DOHH2 (cell line): Measurements from ENCODE around the gene LPIN3.

Source experiments
- H3F3A ChIP-seq: fragments of 200-600 bp; sonication (generic), shearing (Covaris generic); 2 replicates; pipeline ENCODE4 v1.6.0; 2016; ENCODE audit warnings: antibody characterized with exemption, mild to moderate bottlenecking; ENCODE audit not compliant: control insufficient read depth, insufficient read depth
- H3K27ac ChIP-seq: fragments of 200-600 bp; sonication (generic); 2 replicates; pipeline ENCODE4 v1.5.1; 2014; ENCODE audit warnings: low read depth, mild to moderate bottlenecking, low read length, moderate library complexity
- H3K27me3 ChIP-seq: fragments of 200-600 bp; sonication (generic); 2 replicates; pipeline ENCODE4 v1.6.1; 2014; ENCODE audit warnings: mild to moderate bottlenecking, low read length, mixed read lengths; ENCODE audit not compliant: control insufficient read depth
- H3K36me3 ChIP-seq: fragments of 200-600 bp; sonication (generic); 2 replicates; pipeline ENCODE4 v1.6.1; 2014; ENCODE audit warnings: mild to moderate bottlenecking, low read length, moderate library complexity, mixed read lengths; ENCODE audit not compliant: control insufficient read depth
- H3K4me1 ChIP-seq: fragments of 200-600 bp; sonication (generic); 2 replicates; pipeline ENCODE4 v1.6.1; 2014; ENCODE audit warnings: mild to moderate bottlenecking, low read length, mixed read lengths; ENCODE audit not compliant: control insufficient read depth
- H3K4me2 ChIP-seq: fragments of 200-600 bp; sonication (generic); 2 replicates; pipeline ENCODE4 v1.6.0; 2014; ENCODE audit warnings: mild to moderate bottlenecking, low read length, moderate library complexity
- H3K4me3 ChIP-seq: fragments of 200-600 bp; sonication (generic); 2 replicates; pipeline ENCODE4 v1.5.1; 2014; ENCODE audit warnings: mild to moderate bottlenecking, low read length, mixed read lengths
- H3K79me2 ChIP-seq: fragments of 200-600 bp; sonication (generic); 2 replicates; pipeline ENCODE4 v1.6.1; 2014; ENCODE audit warnings: mild to moderate bottlenecking, low read length, mixed read lengths; ENCODE audit not compliant: control insufficient read depth
- H3K9me2 ChIP-seq: fragments of 200-600 bp; sonication (generic); replicated peaks from 2 replicates; pipeline ENCODE4 v1.6.1; 2014; ENCODE audit warnings: mild to moderate bottlenecking, low read length, mixed read lengths; ENCODE audit not compliant: control insufficient read depth
- H3K9me3 ChIP-seq: fragments of 200-600 bp; sonication (generic); 2 replicates; pipeline ENCODE4 v1.6.1; 2014; ENCODE audit warnings: antibody characterized with exemption, low read length, mixed read lengths; ENCODE audit not compliant: control insufficient read depth, insufficient read depth
- H4K20me1 ChIP-seq: fragments of 200-600 bp; sonication (generic); 2 replicates; pipeline ENCODE4 v1.6.0; 2014; ENCODE audit warnings: low read depth, mild to moderate bottlenecking, antibody characterized with exemption, low read length, moderate library complexity; ENCODE audit not compliant: control insufficient read depth, insufficient read depth
- CTCF ChIP-seq: fragments of 200-600 bp; sonication (generic); IDR thresholded peaks from one replicate; pipeline ENCODE4 v1.5.1; 2014; ENCODE audit warnings: antibody characterized with exemption, mild to moderate bottlenecking, low read depth, low read length; ENCODE audit not compliant: poor library complexity, severe bottlenecking
- EZH2phosphoT487 ChIP-seq: fragments of 200-600 bp; sonication (generic); IDR thresholded peaks from 2 replicates; pipeline ENCODE4 v1.6.1; 2017; ENCODE audit warnings: borderline replicate concordance, mild to moderate bottlenecking, antibody characterized with exemption, low read length, moderate library complexity, mixed read lengths

Gene LPIN3

GRCh38 chr20:41330343-41330720 lies 10.3 kb upstream of the LPIN3 start:
- Histone ChIP-seq H3K9me3 (no peaks in the 10 kb centered on the region), H3K27me3 (no peaks in the 10 kb centered on the region), H3K79me2 (no peaks in the 10 kb centered on the region), H3K4me1 (peaks cover 7% of the 10 kb centered on the region), H3K4me3 (no peak overlapping the region), H3K4me2 (no peak overlapping the region), H3F3A (no peaks in the 10 kb centered on the region), H3K36me3 (no peaks in the 10 kb centered on the region), H4K20me1 (no peaks in the 10 kb centered on the region), H3K27ac (no peak overlapping the region), H3K9me2 (no peaks in the 10 kb centered on the region)
- TF ChIP-seq EZH2phosphoT487 = no peak
- TF ChIP-seq CTCF = no peak

GRCh38 chr20:41330941-41331340 lies 9.7 kb upstream of the LPIN3 start:
- no peaks in the 10 kb centered on the region for H3K9me2 ChIP-seq
- TF ChIP-seq EZH2phosphoT487 (no peak), CTCF (no peak)

GRCh38 chr20:41331731-41332130 lies 8.9 kb upstream of the LPIN3 start:
- TF ChIP-seq CTCF = no peak
- TF ChIP-seq EZH2phosphoT487 = no peak
- Histone ChIP-seq H3K27ac (no peak overlapping the region), H3K4me3 (no peak overlapping the region), H3F3A (no peaks in the 10 kb centered on the region), H3K4me1 (peaks cover 7% of the 10 kb centered on the region), H3K9me2 (no peaks in the 10 kb centered on the region), H3K9me3 (no peaks in the 10 kb centered on the region), H3K4me2 (no peak overlapping the region), H3K36me3 (no peaks in the 10 kb centered on the region), H4K20me1 (no peaks in the 10 kb centered on the region), H3K79me2 (no peaks in the 10 kb centered on the region), H3K27me3 (no peaks in the 10 kb centered on the region)

More at GRCh38 chr20:41330941-41331340, 9.7 kb upstream of the LPIN3 start:
- H3K4me1 ChIP-seq = peaks cover 7% of the 10 kb centered on the region
- H3K27me3 ChIP-seq = no peaks in the 10 kb centered on the region
- no peaks in the 10 kb centered on the region for H3K79me2 ChIP-seq
- no peaks in the 10 kb centered on the region for H3K9me3 ChIP-seq
- no peaks in the 10 kb centered on the region for H4K20me1 ChIP-seq
- no peak overlapping the region for H3K4me2 ChIP-seq
- H3K36me3 ChIP-seq = no peaks in the 10 kb centered on the region
- H3F3A ChIP-seq = no peaks in the 10 kb centered on the region
- H3K27ac ChIP-seq = no peak overlapping the region
- H3K4me3 ChIP-seq = no peak overlapping the region

GRCh38 chr20:41334036-41334435 lies 6.6 kb upstream of the LPIN3 start:
- H3K79me2 ChIP-seq = no peaks in the 10 kb centered on the region
- H3K27me3 ChIP-seq = no peaks in the 10 kb centered on the region
- H3K4me3 ChIP-seq = no peak overlapping the region
- no peaks in the 10 kb centered on the region for H4K20me1 ChIP-seq
- no peak overlapping the region for H3K4me2 ChIP-seq
- H3K9me3 ChIP-seq = no peaks in the 10 kb centered on the region
- H3K9me2 ChIP-seq = no peaks in the 10 kb centered on the region
- H3K4me1 ChIP-seq = peaks cover 7% of the 10 kb centered on the region
- no peak overlapping the region for H3K27ac ChIP-seq
- H3K36me3 ChIP-seq = no peaks in the 10 kb centered on the region
- no peaks in the 10 kb centered on the region for H3F3A ChIP-seq
- no peak for TF ChIP-seq EZH2phosphoT487
- no peak for TF ChIP-seq CTCF
